Hippocampal formation (tissue), 2 donors: Measurements from ENCODE around the gene RASA2.
"Not testable (repeated sequence)": the region's sequence is repeated elsewhere in the genome, so short reads cannot be mapped to it uniquely, and the experiment has no call there.

Source experiments
- DNase-seq, 2 donors: peaks; one replicate each; lab custom pipeline; 2025; lab: John Stamatoyannopoulos, UW

Gene RASA2

DNA sequence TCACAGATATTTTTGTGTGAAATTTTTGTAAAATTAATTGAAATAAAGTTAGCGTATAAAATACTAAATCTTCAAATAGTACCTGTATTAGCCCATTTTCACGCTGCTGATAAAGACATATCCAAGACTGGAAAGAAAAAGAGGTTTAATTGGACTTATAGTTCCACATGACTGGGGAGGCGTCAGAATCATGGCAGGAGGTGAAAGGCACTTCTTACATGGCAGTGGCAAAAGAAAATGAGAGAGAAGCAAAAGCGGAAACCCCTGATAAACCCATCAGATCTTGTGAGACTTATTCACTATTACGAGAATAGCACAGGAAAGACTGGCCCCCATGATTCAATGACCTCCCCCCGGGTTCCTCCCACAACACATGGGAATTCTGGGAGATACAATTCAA is 49.2 kb downstream of the RASA2 start:
- DNase-seq: not testable (repeated sequence)

DNA sequence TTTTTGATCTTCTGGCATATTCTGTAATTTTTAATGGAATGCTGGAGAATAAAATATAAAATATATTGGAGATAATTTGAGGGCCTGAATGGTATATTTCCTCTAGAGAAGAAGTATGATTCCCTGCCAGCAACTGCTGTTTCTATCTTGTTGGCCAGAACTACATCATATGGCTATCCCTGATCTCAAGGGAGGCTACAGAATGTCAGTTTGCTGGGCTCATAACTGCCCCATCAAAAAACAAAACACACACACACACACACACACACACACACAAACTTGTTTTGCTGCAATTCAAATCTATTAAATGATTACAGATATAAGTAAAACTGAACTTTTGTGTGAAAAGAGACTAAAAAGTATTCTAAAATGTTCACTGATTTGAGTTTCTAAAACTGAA is 51.0 kb downstream of the RASA2 start:
- DNase-seq: no peak

- DNase-seq: no peak
Measured at GRCh38 chr3:141538568-141539240, 51.9 kb downstream of the RASA2 start.

- DNase-seq: no peak
Measured at GRCh38 chr3:141539431-141540187, 52.8 kb downstream of the RASA2 start.

GRCh38 chr3:141540531-141540930 is 53.7 kb downstream of the RASA2 start:
- no peak for DNase-seq

DNA sequence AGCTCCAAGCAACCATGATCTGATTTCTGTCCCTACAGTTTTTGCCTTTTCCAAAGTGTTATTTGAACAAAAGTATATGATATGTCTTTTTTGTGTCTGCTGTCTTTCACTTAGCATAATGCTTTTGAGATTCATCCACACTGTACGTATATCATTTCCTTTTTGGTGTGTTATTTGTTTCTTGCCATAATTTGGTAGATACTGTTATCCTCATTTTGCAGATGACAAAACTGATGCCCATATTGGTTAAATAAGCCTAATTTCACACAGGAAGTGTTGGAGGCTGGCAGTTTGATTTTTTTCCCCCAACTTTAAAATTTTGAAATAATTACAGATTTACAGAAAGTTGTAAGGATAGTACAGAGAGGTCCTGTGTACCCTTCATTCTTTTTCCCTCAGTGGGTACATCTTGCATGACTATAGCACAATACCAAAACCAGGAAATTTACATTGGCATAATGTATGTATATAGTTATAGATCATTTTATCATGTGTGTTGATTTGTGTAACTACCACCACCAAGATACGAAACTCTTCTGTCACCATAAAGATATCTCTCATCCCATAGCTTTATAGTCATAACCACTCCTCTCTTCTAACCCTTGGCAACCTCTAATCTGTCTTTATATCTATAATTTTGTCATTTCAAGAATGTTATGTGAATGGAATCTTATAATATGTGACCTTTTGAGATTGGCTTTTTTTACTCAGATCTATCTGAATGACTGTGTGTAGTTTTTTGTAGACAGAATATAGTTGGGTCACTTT is 55.6 kb downstream of the RASA2 start:
- DNase-seq: no peak

DNA sequence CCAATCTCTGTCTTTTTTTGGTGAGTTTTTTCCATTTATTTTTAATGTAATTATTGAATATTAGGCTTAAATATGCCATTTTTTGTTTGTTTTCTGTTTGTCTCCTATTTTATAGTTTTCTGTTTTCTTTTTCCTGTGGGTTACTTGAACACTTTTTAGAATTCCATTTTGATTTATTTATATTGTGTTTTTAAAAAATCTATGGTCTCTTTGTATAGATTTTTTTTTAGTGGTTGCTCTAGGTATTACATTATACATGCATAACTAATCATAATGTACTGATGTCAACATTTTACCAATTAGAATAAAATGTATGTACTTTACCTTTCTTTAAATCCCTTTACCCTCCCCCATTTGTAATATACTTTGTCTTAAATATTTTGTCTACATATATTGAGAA is 56.2 kb downstream of the RASA2 start:
- DNase-seq: no peak

DNA sequence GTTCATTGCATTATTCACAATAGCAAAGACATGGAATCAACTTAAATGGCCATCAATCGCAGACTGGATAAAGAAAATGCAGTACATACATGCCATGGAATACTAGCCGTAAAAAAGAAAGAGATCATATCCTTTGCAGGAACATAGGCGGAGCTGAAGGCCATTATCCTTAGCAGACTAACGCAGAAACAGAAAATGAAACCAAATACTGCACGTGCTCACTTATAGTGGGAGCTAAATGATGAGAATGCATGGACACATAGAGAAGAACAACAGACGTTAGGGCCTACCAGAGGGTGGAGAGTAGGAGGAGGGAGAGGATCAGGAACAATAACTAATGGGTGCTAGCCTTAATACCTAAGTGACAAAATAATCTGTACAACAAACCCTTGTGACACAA is 57.9 kb downstream of the RASA2 start:
- no peak for DNase-seq

DNA sequence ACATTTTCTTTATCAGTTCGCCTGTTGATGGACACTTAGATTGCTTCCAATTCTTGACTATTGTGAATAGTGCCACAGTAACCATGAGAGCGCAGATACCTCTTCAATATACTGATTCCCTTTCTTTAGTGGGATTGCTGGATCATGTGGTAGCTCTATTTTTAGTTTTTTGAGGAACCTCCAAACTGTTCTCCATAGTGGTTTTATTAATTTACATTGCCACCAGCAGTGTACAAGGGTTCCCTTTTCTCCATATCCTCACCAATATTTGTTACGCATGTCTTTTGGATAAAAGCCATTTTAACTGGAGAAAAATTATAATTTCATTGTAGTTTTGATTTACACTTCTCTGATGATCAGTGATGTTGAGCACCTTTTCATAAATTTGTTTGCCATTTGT is 59.3 kb downstream of the RASA2 start:
- no peak for DNase-seq

GRCh38 chr3:141546586-141546985 is 59.8 kb downstream of the RASA2 start:
- no peak for DNase-seq

DNA sequence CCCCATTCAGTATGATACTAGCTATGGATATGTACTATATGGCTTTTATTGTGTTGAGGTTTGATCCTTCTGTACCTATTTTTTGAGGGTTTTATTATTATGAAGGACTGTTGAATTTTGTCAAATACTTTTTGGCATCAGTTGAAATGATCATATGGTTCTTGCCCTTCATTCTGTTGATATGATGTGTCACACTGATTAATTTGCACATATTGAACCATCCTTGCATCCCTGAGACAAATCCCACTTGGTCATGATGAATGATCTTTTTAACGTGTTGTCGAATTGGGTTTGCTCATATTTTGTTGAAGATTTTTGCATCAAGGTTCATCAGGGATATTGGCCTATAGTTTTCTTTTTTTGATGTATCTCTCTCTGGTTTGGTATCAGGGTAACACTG is 61.0 kb downstream of the RASA2 start:
- DNase-seq: no peak

- DNase-seq: no peak
Measured at GRCh38 chr3:141550926-141551665, 64.3 kb downstream of the RASA2 start.

- no peak for DNase-seq
Measured at GRCh38 chr3:141552440-141552991, 65.7 kb downstream of the RASA2 start.

DNA sequence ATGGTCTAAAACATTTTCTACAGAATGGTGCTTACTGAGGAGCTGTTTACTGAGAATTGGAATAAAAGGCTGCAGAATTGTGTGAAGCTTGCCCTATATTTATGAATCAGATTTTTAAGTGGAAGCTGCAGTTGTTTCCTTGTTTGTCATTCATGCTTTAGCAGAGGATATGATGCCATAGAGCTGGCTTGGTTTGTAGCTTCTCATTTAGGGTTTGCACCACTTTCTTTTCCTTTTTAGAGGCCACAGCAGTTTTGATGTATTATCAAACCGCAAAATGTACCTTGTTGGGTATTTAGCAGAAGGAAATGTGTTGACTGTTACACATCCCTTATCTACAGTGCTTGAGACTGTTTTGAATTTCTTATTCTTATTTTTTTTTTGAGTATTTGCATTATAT is 66.2 kb downstream of the RASA2 start:
- no peak for DNase-seq

DNA sequence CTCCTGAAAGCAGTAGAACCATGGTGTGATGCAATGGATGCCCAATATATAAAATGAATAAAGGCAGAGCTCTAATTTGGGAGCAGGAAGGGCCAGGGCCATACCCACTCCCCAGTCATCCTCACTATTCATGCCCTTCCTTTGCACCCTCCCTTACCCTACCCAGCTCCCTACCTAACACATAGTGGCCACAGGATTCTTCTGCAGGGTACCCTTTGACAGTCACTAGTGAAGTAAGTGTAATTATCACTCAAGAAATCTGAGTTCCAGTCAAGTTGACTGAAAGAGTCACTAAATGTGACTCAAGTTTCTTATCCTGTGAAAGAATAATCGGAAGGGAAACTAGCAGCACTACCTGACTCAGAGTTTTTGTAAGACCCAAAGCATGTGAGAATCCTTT is 69.2 kb downstream of the RASA2 start:
- DNase-seq: no peak

- DNase-seq: no peak
Measured at GRCh38 chr3:141557961-141558706, 71.3 kb downstream of the RASA2 start.

DNA sequence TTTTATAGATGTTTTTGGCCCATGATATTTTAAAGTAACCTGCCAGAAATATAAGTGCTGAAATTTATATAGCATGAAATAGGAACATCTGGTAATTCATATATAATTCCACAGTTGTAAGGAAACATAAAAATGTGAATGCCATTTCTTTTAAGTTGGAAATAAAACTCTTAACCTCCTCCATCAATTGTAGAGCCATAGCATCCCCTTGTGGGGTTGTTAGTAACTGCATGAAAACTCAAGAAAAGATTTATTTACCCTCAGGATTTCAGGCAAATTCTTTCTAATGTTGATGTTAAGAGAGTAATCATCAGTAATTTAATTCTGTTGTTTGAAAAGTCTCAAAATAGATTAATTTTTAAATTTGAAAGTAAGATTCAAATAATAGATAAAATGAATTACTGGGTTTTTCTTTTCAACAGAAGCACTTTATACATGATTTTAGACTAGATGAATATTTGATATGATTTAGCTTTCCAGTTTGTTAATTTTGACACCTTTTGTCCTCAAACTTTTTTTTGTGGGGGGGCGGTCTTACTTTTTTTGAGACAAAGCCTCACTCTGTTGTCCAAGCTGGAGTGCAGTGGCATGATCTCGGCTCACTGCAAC is 74.7 kb downstream of the RASA2 start:
- peak in 1 of 2 donors; percentile 57 for DNase-seq

GRCh38 chr3:141564241-141564640 is 77.4 kb downstream of the RASA2 start:
- no peak for DNase-seq

DNA sequence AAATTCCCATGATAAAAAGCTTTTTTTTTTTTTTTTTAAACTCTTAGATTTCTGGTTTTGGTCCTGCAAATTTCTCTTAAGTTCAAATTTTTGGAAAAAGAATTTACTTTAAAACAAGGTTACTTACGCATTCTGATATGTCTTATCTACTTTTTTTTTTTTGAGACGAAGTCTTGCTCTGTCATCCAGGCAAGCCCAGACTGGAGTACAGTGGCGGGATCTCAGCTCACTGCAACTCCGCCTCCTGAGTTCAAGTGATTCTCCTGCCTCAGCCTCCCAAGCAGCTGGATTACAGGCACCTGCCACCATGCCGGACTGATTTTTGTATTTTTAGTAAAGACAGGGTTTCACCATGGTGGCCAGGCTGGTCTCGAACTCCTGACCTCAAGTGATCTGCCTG is 83.2 kb downstream of the RASA2 start:
- DNase-seq: no peak

GRCh38 chr3:141575879-141576743 is 89.3 kb downstream of the RASA2 start:
- DNase-seq: peak in 1 of 2 donors; percentile 43
